Trophoblast cell (in vitro differentiated cells and primary cell): ENCODE results near the gene ACTR5.
A peak's percentile ranks its signal among the peaks of the same experiment; 100 is the strongest.
"Not testable (repeated sequence)": the region's sequence is repeated elsewhere in the genome, so short reads cannot be mapped to it uniquely, and the experiment has no call there.

Experiments
- DNase-seq, 2 donors: peaks; one replicate each; pipeline ENCODE4 v3.0.0-alpha.2; 2016
- H2AFZ ChIP-seq: 2 replicates; pipeline ENCODE4 v1.6.1; 2013; ENCODE audit warnings: low read length, moderate library complexity, mild to moderate bottlenecking; ENCODE audit not compliant: insufficient read depth, poor library complexity
- H2AK5ac ChIP-seq: 2 replicates; pipeline ENCODE4 v1.6.1; 2013; ENCODE audit warnings: mild to moderate bottlenecking, low read length
- H2BK120ac ChIP-seq: 2 replicates; pipeline ENCODE4 v1.6.1; 2013; ENCODE audit warnings: low read length, mild to moderate bottlenecking, moderate library complexity; ENCODE audit not compliant: insufficient read depth, poor library complexity
- H2BK12ac ChIP-seq: 2 replicates; pipeline ENCODE4 v1.6.1; 2013; ENCODE audit warnings: mild to moderate bottlenecking, low read length, moderate library complexity
- H2BK5ac ChIP-seq: 2 replicates; pipeline ENCODE4 v1.6.1; 2013; ENCODE audit warnings: low read length, low read depth, moderate library complexity, mild to moderate bottlenecking; ENCODE audit not compliant: poor library complexity
- H3K14ac ChIP-seq: 2 replicates; pipeline ENCODE4 v1.6.1; 2013; ENCODE audit warnings: mild to moderate bottlenecking, low read length
- H3K18ac ChIP-seq: 2 replicates; pipeline ENCODE4 v1.6.1; 2013; ENCODE audit warnings: mild to moderate bottlenecking, low read length
- H3K23ac ChIP-seq: 2 replicates; pipeline ENCODE4 v1.6.1; 2013; ENCODE audit warnings: low read length
- H3K27ac ChIP-seq: 2 replicates; pipeline ENCODE4 v1.5.1; 2013; ENCODE audit warnings: low read depth, mild to moderate bottlenecking, inconsistent platforms, low read length, moderate library complexity
- H3K27me3 ChIP-seq: 2 replicates; pipeline ENCODE4 v1.6.1; 2013; ENCODE audit warnings: inconsistent platforms, mild to moderate bottlenecking, low read length, moderate library complexity; ENCODE audit not compliant: insufficient read depth
- H3K36me3 ChIP-seq, 2 experiments: 1 replicate in 1 of 2; 2 replicates in 1 of 2; pipeline ENCODE4 v1.6.1; 2013; ENCODE audit warnings: low read length in 2 of 2, mild to moderate bottlenecking in 2 of 2, moderate library complexity in 1 of 2; ENCODE audit not compliant: insufficient read depth in 2 of 2, control insufficient read depth in 1 of 2
- H3K4ac ChIP-seq: 2 replicates; pipeline ENCODE4 v1.6.1; 2013; ENCODE audit warnings: low read depth, mild to moderate bottlenecking, low read length, moderate library complexity
- H3K4me1 ChIP-seq, 2 experiments: 1 replicate in 1 of 2; 2 replicates in 1 of 2; pipeline ENCODE4 v1.6.1; 2013; ENCODE audit warnings: low read length in 2 of 2, mild to moderate bottlenecking in 2 of 2, moderate library complexity in 1 of 2; ENCODE audit not compliant: insufficient read depth in 2 of 2, control insufficient read depth in 1 of 2
- H3K4me2 ChIP-seq: 2 replicates; pipeline ENCODE4 v1.6.1; 2013; ENCODE audit warnings: inconsistent platforms, mild to moderate bottlenecking, low read length, moderate library complexity
- H3K4me3 ChIP-seq: 2 replicates; pipeline ENCODE4 v1.5.1; 2013; ENCODE audit warnings: mild to moderate bottlenecking, low read depth, low read length, inconsistent platforms
- H3K79me1 ChIP-seq: one replicate; pipeline ENCODE4 v1.6.1; 2013; ENCODE audit warnings: low read length
- H3K79me2 ChIP-seq: 2 replicates; pipeline ENCODE4 v1.6.1; 2013; ENCODE audit warnings: low read length, mild to moderate bottlenecking; ENCODE audit not compliant: control insufficient read depth, insufficient read depth, poor library complexity
- H3K9ac ChIP-seq: 2 replicates; pipeline ENCODE4 v1.6.1; 2013; ENCODE audit warnings: mild to moderate bottlenecking, low read length
- H3K9me3 ChIP-seq: 2 replicates; pipeline ENCODE4 v1.6.1; 2013; ENCODE audit warnings: low read depth, mild to moderate bottlenecking, control low read depth, inconsistent platforms, low read length; ENCODE audit not compliant: insufficient read depth
- H4K12ac ChIP-seq: 2 replicates; pipeline ENCODE4 v1.6.1; 2013; ENCODE audit warnings: low read depth, mild to moderate bottlenecking, low read length, moderate library complexity
- H4K8ac ChIP-seq: 2 replicates; pipeline ENCODE4 v1.6.1; 2013; ENCODE audit warnings: low read depth, mild to moderate bottlenecking, low read length, moderate library complexity
- H4K91ac ChIP-seq: one replicate; pipeline ENCODE4 v1.6.1; 2013; ENCODE audit warnings: low read depth, mild to moderate bottlenecking, low read length, moderate library complexity
- WGBS: extraction: QIAGEN DNeasy Blood & Tissue Kit; methylation state at CpG from one replicate; pipeline ENCODE4 v1.1.7; 2013; ENCODE audit warnings: missing lambda C conversion rate; ENCODE audit not compliant: insufficient read length, insufficient coverage; ENCODE audit errors: extremely low coverage; 5-methylcytosine and 5-hydroxymethylcytosine counted together

Gene ACTR5

GRCh38 chr20:38791940-38792339, 43.7 kb downstream of the ACTR5 start:
- Histone ChIP-seq H3K9me3 (peaks cover 2% of the 10 kb centered on the region), H3K79me1 (no peaks in the 10 kb centered on the region)
- WGBS: no CpG with 5 or more reads among the region's 1 CpG

GRCh38 chr20:38794057-38794456, 45.8 kb downstream of the ACTR5 start:
- H3K79me1 ChIP-seq, H3K14ac ChIP-seq, H3K4me2 ChIP-seq, H3K79me2 ChIP-seq, H3K4me1 ChIP-seq, H3K9me3 ChIP-seq, H2AFZ ChIP-seq, H2BK12ac ChIP-seq, H4K12ac ChIP-seq, H3K4me3 ChIP-seq, H3K18ac ChIP-seq, H3K23ac ChIP-seq, H3K4ac ChIP-seq, H3K9ac ChIP-seq, H4K8ac ChIP-seq, H2BK5ac ChIP-seq, H3K36me3 ChIP-seq, H3K27me3 ChIP-seq, H2BK120ac ChIP-seq, H2AK5ac ChIP-seq, DNase-seq, H3K27ac ChIP-seq, H4K91ac ChIP-seq: not testable (repeated sequence)
- WGBS: no CpG with 5 or more reads among the region's 5 CpGs

More at GRCh38 chr20:38791940-38792339, 43.7 kb downstream of the ACTR5 start:
- Histone ChIP-seq H3K79me2 (no peaks in the 10 kb centered on the region), H4K8ac (no peak overlapping the region), H3K14ac (no peak overlapping the region), H3K27me3 (no peaks in the 10 kb centered on the region), H2BK12ac (no peak overlapping the region), H2AK5ac (no peak overlapping the region), H3K4ac (no peak overlapping the region), H3K4me3 (no peak overlapping the region), H4K91ac (no peak overlapping the region), H3K18ac (no peak overlapping the region), H3K4me2 (no peak overlapping the region), H3K23ac (no peak overlapping the region), H2BK5ac (no peak overlapping the region), H4K12ac (no peak overlapping the region), H3K4me1 (no peaks in the 10 kb centered on the region), H2BK120ac (no peak overlapping the region), H3K9ac (peak overlapping the region; percentile 43), H3K36me3 (no peaks in the 10 kb centered on the region), H3K27ac (no peak overlapping the region), H2AFZ (no peak overlapping the region)
- DNase-seq: no peak

- no peaks in the 10 kb centered on the region for H3K36me3 ChIP-seq
- H3K18ac ChIP-seq: no peak overlapping the region
- no peak overlapping the region for H2BK12ac ChIP-seq
- H2AFZ ChIP-seq: no peak overlapping the region
- H4K8ac ChIP-seq: no peak overlapping the region
- H3K9me3 ChIP-seq: no peaks in the 10 kb centered on the region
- no peaks in the 10 kb centered on the region for H3K27me3 ChIP-seq
- no peak overlapping the region for H3K27ac ChIP-seq
- no peak overlapping the region for H2BK5ac ChIP-seq
- H3K79me1 ChIP-seq: no peaks in the 10 kb centered on the region
- no peaks in the 10 kb centered on the region for H3K79me2 ChIP-seq
- no peak overlapping the region for H3K23ac ChIP-seq
- H3K14ac ChIP-seq: no peak overlapping the region
- no peak overlapping the region for H4K12ac ChIP-seq
- H2BK120ac ChIP-seq: no peak overlapping the region
- no peak for DNase-seq
- H3K4me3 ChIP-seq: no peak overlapping the region
- no peak overlapping the region for H3K9ac ChIP-seq
- no peak overlapping the region for H4K91ac ChIP-seq
- H2AK5ac ChIP-seq: no peak overlapping the region
- no CpG with 5 or more reads among the region's 3 CpGs for WGBS
- no peaks in the 10 kb centered on the region for H3K4me1 ChIP-seq
- H3K4ac ChIP-seq: no peak overlapping the region
- H3K4me2 ChIP-seq: no peak overlapping the region
These were observed 50.0 kb downstream of the ACTR5 start for GRCh38 chr20:38798266-38798665.

- DNase-seq: no peak
- Histone ChIP-seq H3K9ac (no peak overlapping the region), H3K4me3 (no peak overlapping the region), H3K18ac (no peak overlapping the region), H4K12ac (no peak overlapping the region), H2BK5ac (no peak overlapping the region), H2BK120ac (no peak overlapping the region), H3K79me2 (no peaks in the 10 kb centered on the region), H4K91ac (no peak overlapping the region), H2AK5ac (no peak overlapping the region), H2AFZ (no peak overlapping the region), H2BK12ac (no peak overlapping the region), H3K9me3 (no peaks in the 10 kb centered on the region), H3K4me2 (no peak overlapping the region), H3K27ac (no peak overlapping the region), H3K23ac (no peak overlapping the region), H3K4me1 (no peaks in the 10 kb centered on the region), H4K8ac (no peak overlapping the region), H3K79me1 (no peaks in the 10 kb centered on the region), H3K4ac (no peak overlapping the region), H3K27me3 (no peaks in the 10 kb centered on the region), H3K36me3 (no peaks in the 10 kb centered on the region), H3K14ac (no peak overlapping the region)
- no CpG with 5 or more reads among the region's 4 CpGs for WGBS
These were observed 50.9 kb downstream of the ACTR5 start for GRCh38 chr20:38799203-38799602.
